ENCODE results near the gene SLC25A1.
"Not testable (repeated sequence)": the region's sequence is repeated elsewhere in the genome, so short reads cannot be mapped to it uniquely, and the experiment has no call there.

Gene SLC25A1

GRCh38 chr22:19208287-19208847 lies 29.8 kb upstream of the SLC25A1 start:
- in situ Hi-C loops (cut with HindIII; ENCODE audit: low sequenced_read_pairs): no loop called here
- no peak for DNase-seq (ENCODE audit: low read depth)
- TF ChIP-seq CTCF (IDR thresholded peaks at IDR 0.05; ENCODE audit: low read depth, low read length, missing control alignments): no peak
- H3K4me3 ChIP-seq (ENCODE audit: low read depth, low read length): no peak overlapping the region

- no peak for TF ChIP-seq CTCF (IDR thresholded peaks at IDR 0.05; ENCODE audit: low read depth, low read length, missing control alignments)
- in situ Hi-C loops (cut with HindIII; ENCODE audit: low sequenced_read_pairs): no loop called here
- DNase-seq (ENCODE audit: low read depth): no peak
- no peak overlapping the region for H3K4me3 ChIP-seq (ENCODE audit: low read depth, low read length)
Measured at GRCh38 chr22:19207884-19208283, 29.3 kb upstream of the SLC25A1 start.

- TF ChIP-seq CTCF (IDR thresholded peaks at IDR 0.05; ENCODE audit: low read depth, low read length, missing control alignments): no peak
- H3K4me3 ChIP-seq (ENCODE audit: low read depth, low read length): no peak overlapping the region
- DNase-seq (ENCODE audit: low read depth): no peak
- in situ Hi-C loops (cut with HindIII; ENCODE audit: low sequenced_read_pairs): no loop called here
Measured at GRCh38 chr22:19207401-19207808, 28.9 kb upstream of the SLC25A1 start.

- no peak overlapping the region for H3K4me3 ChIP-seq (ENCODE audit: low read depth, low read length)
- in situ Hi-C loops (cut with HindIII; ENCODE audit: low sequenced_read_pairs): no loop called here
- no peak for TF ChIP-seq CTCF (IDR thresholded peaks at IDR 0.05; ENCODE audit: low read depth, low read length, missing control alignments)
- no peak for DNase-seq (ENCODE audit: low read depth)
Measured at GRCh38 chr22:19206287-19206686, 27.8 kb upstream of the SLC25A1 start.

DNA sequence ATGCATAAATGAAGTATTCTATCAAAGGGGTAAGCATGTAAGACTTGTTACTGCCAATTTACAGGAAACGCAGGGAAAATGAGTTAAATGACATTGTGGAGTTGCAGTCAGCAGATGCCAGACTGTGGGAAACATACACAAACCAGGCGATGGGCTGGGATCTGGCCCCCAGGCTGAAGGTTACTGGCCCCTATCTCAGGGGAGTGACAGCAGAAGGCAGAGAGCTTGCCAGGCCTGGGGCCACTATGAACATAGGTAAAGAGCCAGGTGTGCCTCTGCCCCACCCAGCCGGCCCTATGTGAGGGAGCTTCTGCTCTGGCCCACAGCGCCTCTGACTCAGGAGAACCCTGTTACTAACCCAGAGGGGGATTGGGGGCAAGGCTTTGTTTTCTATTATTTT lies 26.1 kb upstream of the SLC25A1 start:
- DNase-seq (ENCODE audit: low read depth): no peak
- TF ChIP-seq CTCF (IDR thresholded peaks at IDR 0.05; ENCODE audit: low read depth, low read length, missing control alignments): no peak
- H3K4me3 ChIP-seq (ENCODE audit: low read depth, low read length): no peak overlapping the region
- in situ Hi-C loops (cut with HindIII; ENCODE audit: low sequenced_read_pairs): no loop called here

- H3K4me3 ChIP-seq (ENCODE audit: low read depth, low read length): no peak overlapping the region
- TF ChIP-seq CTCF (IDR thresholded peaks at IDR 0.05; ENCODE audit: low read depth, low read length, missing control alignments): no peak
- in situ Hi-C loops (cut with HindIII; ENCODE audit: low sequenced_read_pairs): no loop called here
- DNase-seq (ENCODE audit: low read depth): no peak
Measured at GRCh38 chr22:19203834-19204233, 25.3 kb upstream of the SLC25A1 start.

GRCh38 chr22:19202799-19203186 lies 24.3 kb upstream of the SLC25A1 start:
- H3K4me3 ChIP-seq (ENCODE audit: low read depth, low read length); DNase-seq (ENCODE audit: low read depth); in situ Hi-C loops (cut with HindIII; ENCODE audit: low sequenced_read_pairs): not testable (repeated sequence)

Data from astrocyte of the cerebellum (primary cell).